ENCODE measurements around the gene DUSP15.
A peak's percentile ranks its signal among the peaks of the same experiment; 100 is the strongest.

DUSP15 gene

GRCh38 chr20:31907046-31907445, 36.7 kb upstream of the DUSP15 start:
- Mint-ChIP-seq H3K36me3 (ENCODE audit: low read depth) (no peaks in the 10 kb centered on the region), H3K4me3 (no peak overlapping the region), H3K27me3 (no peaks in the 10 kb centered on the region), H3K4me1 (ENCODE audit: low read depth) (no peaks in the 10 kb centered on the region), H3K9me3 (no peaks in the 10 kb centered on the region), H3K27ac (no peak overlapping the region)
- intact Hi-C loops (cut with micrococcal nuclease) = no loop called here

- intact Hi-C loops (cut with micrococcal nuclease) = no loop called here
These were observed 35.7 kb upstream of the DUSP15 start for GRCh38 chr20:31906001-31906400.

GRCh38 chr20:31903627-31904386, 33.5 kb upstream of the DUSP15 start:
- Mint-ChIP-seq H3K9me3 (no peaks in the 10 kb centered on the region), H3K4me1 (ENCODE audit: low read depth) (no peaks in the 10 kb centered on the region), H3K27me3 (peaks cover 4% of the 10 kb centered on the region), H3K27ac (no peak overlapping the region), H3K36me3 (ENCODE audit: low read depth) (no peaks in the 10 kb centered on the region), H3K4me3 (no peak overlapping the region)
- intact Hi-C loops (cut with micrococcal nuclease) = no loop called here

More at GRCh38 chr20:31906001-31906400, 35.7 kb upstream of the DUSP15 start:
- no peaks in the 10 kb centered on the region for H3K4me1 Mint-ChIP-seq (ENCODE audit: low read depth)
- H3K27ac Mint-ChIP-seq = no peak overlapping the region
- no peaks in the 10 kb centered on the region for H3K36me3 Mint-ChIP-seq (ENCODE audit: low read depth)
- H3K27me3 Mint-ChIP-seq = no peaks in the 10 kb centered on the region
- no peaks in the 10 kb centered on the region for H3K9me3 Mint-ChIP-seq
- H3K4me3 Mint-ChIP-seq = no peak overlapping the region

- Mint-ChIP-seq H3K9me3 (no peaks in the 10 kb centered on the region), H3K27me3 (peaks cover 4% of the 10 kb centered on the region), H3K27ac (no peak overlapping the region), H3K4me3 (no peak overlapping the region), H3K36me3 (ENCODE audit: low read depth) (no peaks in the 10 kb centered on the region), H3K4me1 (ENCODE audit: low read depth) (no peaks in the 10 kb centered on the region)
- intact Hi-C loops (cut with micrococcal nuclease) = no loop called here
These were observed 31.3 kb upstream of the DUSP15 start for GRCh38 chr20:31901615-31902014.

- H3K27me3 Mint-ChIP-seq = peaks cover 4% of the 10 kb centered on the region
- H3K27ac Mint-ChIP-seq = peak overlapping the region; percentile 43
- H3K9me3 Mint-ChIP-seq = no peaks in the 10 kb centered on the region
- H3K4me3 Mint-ChIP-seq = no peak overlapping the region
- H3K4me1 Mint-ChIP-seq (ENCODE audit: low read depth) = no peaks in the 10 kb centered on the region
- intact Hi-C loops (cut with micrococcal nuclease) = no loop called here
- H3K36me3 Mint-ChIP-seq (ENCODE audit: low read depth) = no peaks in the 10 kb centered on the region
These were observed 27.2 kb upstream of the DUSP15 start for GRCh38 chr20:31897541-31897940.

GRCh38 chr20:31896049-31896448, 25.7 kb upstream of the DUSP15 start:
- Mint-ChIP-seq H3K4me1 (ENCODE audit: low read depth) (no peaks in the 10 kb centered on the region), H3K27me3 (peaks cover 4% of the 10 kb centered on the region), H3K9me3 (no peaks in the 10 kb centered on the region), H3K4me3 (no peak overlapping the region), H3K36me3 (ENCODE audit: low read depth) (no peaks in the 10 kb centered on the region), H3K27ac (peak overlapping the region; percentile 85)
- intact Hi-C loops (cut with micrococcal nuclease) = no loop called here

- peaks cover 4% of the 10 kb centered on the region for H3K27me3 Mint-ChIP-seq
- H3K27ac Mint-ChIP-seq = peak overlapping the region; percentile 85
These were observed 24.8 kb upstream of the DUSP15 start for GRCh38 chr20:31894980-31895675.

GRCh38 chr20:31890646-31891045, 20.3 kb upstream of the DUSP15 start:
- no peak overlapping the region for H3K4me3 Mint-ChIP-seq
- peaks cover 16% of the 10 kb centered on the region for H3K27me3 Mint-ChIP-seq
- intact Hi-C loops (cut with micrococcal nuclease) = no loop called here
- H3K36me3 Mint-ChIP-seq (ENCODE audit: low read depth) = no peaks in the 10 kb centered on the region
- peaks cover 7% of the 10 kb centered on the region for H3K4me1 Mint-ChIP-seq (ENCODE audit: low read depth)
- no peaks in the 10 kb centered on the region for H3K9me3 Mint-ChIP-seq
- no peak overlapping the region for H3K27ac Mint-ChIP-seq

More at GRCh38 chr20:31894980-31895675, 24.8 kb upstream of the DUSP15 start:
- H3K4me1 Mint-ChIP-seq (ENCODE audit: low read depth) = peaks cover 4% of the 10 kb centered on the region
- no peaks in the 10 kb centered on the region for H3K36me3 Mint-ChIP-seq (ENCODE audit: low read depth)
- intact Hi-C loops (cut with micrococcal nuclease) = loop anchor here (1.0 kb wide), 1 partner anchor 15 kb away; no protein-coding TSS in a partner anchor
- H3K4me3 Mint-ChIP-seq = no peak overlapping the region
- no peaks in the 10 kb centered on the region for H3K9me3 Mint-ChIP-seq

- Mint-ChIP-seq H3K4me1 (ENCODE audit: low read depth) (no peaks in the 10 kb centered on the region), H3K27ac (no peak overlapping the region), H3K9me3 (no peaks in the 10 kb centered on the region), H3K4me3 (no peak overlapping the region), H3K27me3 (peaks cover 15% of the 10 kb centered on the region), H3K36me3 (ENCODE audit: low read depth) (no peaks in the 10 kb centered on the region)
- intact Hi-C loops (cut with micrococcal nuclease) = no loop called here
These were observed 13.5 kb upstream of the DUSP15 start for GRCh38 chr20:31883829-31884228.

GRCh38 chr20:31881945-31882344, 11.6 kb upstream of the DUSP15 start:
- Mint-ChIP-seq H3K4me1 (ENCODE audit: low read depth) (no peaks in the 10 kb centered on the region), H3K36me3 (ENCODE audit: low read depth) (no peaks in the 10 kb centered on the region), H3K9me3 (no peaks in the 10 kb centered on the region), H3K4me3 (no peak overlapping the region), H3K27ac (no peak overlapping the region), H3K27me3 (peaks cover 13% of the 10 kb centered on the region)
- intact Hi-C loops (cut with micrococcal nuclease) = no loop called here

- peaks cover 2% of the 10 kb centered on the region for H3K27me3 Mint-ChIP-seq
- intact Hi-C loops (cut with micrococcal nuclease) = no loop called here
- peak overlapping the region; percentile 89 for H3K27ac Mint-ChIP-seq
- no peaks in the 10 kb centered on the region for H3K9me3 Mint-ChIP-seq
- H3K4me1 Mint-ChIP-seq (ENCODE audit: low read depth) = peaks cover 7% of the 10 kb centered on the region
- H3K4me3 Mint-ChIP-seq = peak overlapping the region; percentile 90
- no peaks in the 10 kb centered on the region for H3K36me3 Mint-ChIP-seq (ENCODE audit: low read depth)
These were observed 9.0 kb upstream of the DUSP15 start for GRCh38 chr20:31879143-31879987.

GRCh38 chr20:31877684-31878083, 7.4 kb upstream of the DUSP15 start:
- Mint-ChIP-seq H3K4me3 (no peak overlapping the region), H3K27ac (no peak overlapping the region), H3K36me3 (ENCODE audit: low read depth) (no peaks in the 10 kb centered on the region), H3K4me1 (ENCODE audit: low read depth) (peaks cover 7% of the 10 kb centered on the region), H3K27me3 (peaks cover 10% of the 10 kb centered on the region), H3K9me3 (no peaks in the 10 kb centered on the region)
- intact Hi-C loops (cut with micrococcal nuclease) = no loop called here

GRCh38 chr20:31875671-31876070, 5.3 kb upstream of the DUSP15 start:
- Mint-ChIP-seq H3K27ac (no peak overlapping the region), H3K4me1 (ENCODE audit: low read depth) (peaks cover 12% of the 10 kb centered on the region), H3K4me3 (no peak overlapping the region), H3K9me3 (no peaks in the 10 kb centered on the region), H3K27me3 (peaks cover 28% of the 10 kb centered on the region), H3K36me3 (ENCODE audit: low read depth) (no peaks in the 10 kb centered on the region)
- intact Hi-C loops (cut with micrococcal nuclease) = no loop called here

- peaks cover 29% of the 10 kb centered on the region for H3K4me1 Mint-ChIP-seq (ENCODE audit: low read depth)
- no peak overlapping the region for H3K27ac Mint-ChIP-seq
- intact Hi-C loops (cut with micrococcal nuclease) = no loop called here
- H3K27me3 Mint-ChIP-seq = peaks cover 48% of the 10 kb centered on the region
- no peaks in the 10 kb centered on the region for H3K9me3 Mint-ChIP-seq
- H3K36me3 Mint-ChIP-seq (ENCODE audit: low read depth) = peaks cover 5% of the 10 kb centered on the region
- no peak overlapping the region for H3K4me3 Mint-ChIP-seq
These were observed 2.1 kb upstream of the DUSP15 start for GRCh38 chr20:31872406-31872805.

All from dendritic cell treated with granulocyte-macrophage colony-stimulating factor and Interleukin-4, amounts not matched to agents 40 ng/mL and 50 ng/mL, for 4 days (primary cell).